OCI-LY7 (cell line): ENCODE results near the gene HEY2. TPM values are rescaled to one million over a fixed set of nuclear protein-coding genes. Genes with fewer than 3 reads are reported as not detected.

Experiments
- BruUV-seq: library from RNA; stranded (reverse); fragments of 400-500 nt; replicated peaks from 2 replicates; lab custom pipeline; 2021; lab: Mats Ljungman, UMichigan
- CTCF ChIA-PET: fragments of 300-600 bp; sonication (Branson Sonifier 250); formaldehyde crosslinking; loops from one replicate; lab custom pipeline; 2022; ENCODE audit warnings: antibody characterized with exemption; ENCODE audit not compliant: unreplicated experiment; lab: Charles Lee
- POLR2A ChIA-PET: fragments of 300-600 bp; sonication (Branson Sonifier 250); formaldehyde crosslinking; loops from one replicate; lab custom pipeline; 2022; ENCODE audit warnings: antibody characterized with exemption; lab: Charles Lee
- DNase-seq: peaks from one replicate; pipeline ENCODE4 v3.0.0-alpha.2; 2015; ENCODE audit warnings: low spot score
- H2AFZ ChIP-seq: fragments of 200-600 bp; sonication (generic), shearing (Covaris generic); 2 replicates; pipeline ENCODE4 v1.6.1; 2014; ENCODE audit warnings: mild to moderate bottlenecking, antibody characterized with exemption, low read length, moderate library complexity
- H3K27ac ChIP-seq: fragments of 200-600 bp; sonication (generic); 2 replicates; pipeline ENCODE4 v1.5.1; 2014; ENCODE audit warnings: mixed run types, low read depth, mild to moderate bottlenecking, moderate library complexity, low read length, inconsistent platforms; ENCODE audit not compliant: poor library complexity, severe bottlenecking
- H3K36me3 ChIP-seq: fragments of 200-600 bp; sonication (generic); 2 replicates; pipeline ENCODE4 v1.6.1; 2014; ENCODE audit warnings: mild to moderate bottlenecking, antibody characterized with exemption, low read length, moderate library complexity, mixed read lengths; ENCODE audit not compliant: insufficient read depth
- H3K4me1 ChIP-seq: fragments of 200-600 bp; sonication (generic); 2 replicates; pipeline ENCODE4 v1.5.1; 2014; ENCODE audit warnings: mild to moderate bottlenecking, low read length; ENCODE audit not compliant: insufficient read depth, poor library complexity, severe bottlenecking
- H3K4me2 ChIP-seq: fragments of 200-600 bp; sonication (generic); 2 replicates; pipeline ENCODE4 v1.6.1; 2014; ENCODE audit warnings: mild to moderate bottlenecking, low read length
- H3K4me3 ChIP-seq: fragments of 200-600 bp; sonication (generic); 2 replicates; pipeline ENCODE4 v1.5.1; 2014; ENCODE audit warnings: mild to moderate bottlenecking, low read depth, low read length; ENCODE audit not compliant: poor library complexity, severe bottlenecking
- H3K79me2 ChIP-seq: fragments of 200-600 bp; sonication (generic); 2 replicates; pipeline ENCODE4 v1.6.1; 2016; ENCODE audit warnings: low read depth, mild to moderate bottlenecking, low read length, moderate library complexity, mixed read lengths; ENCODE audit not compliant: insufficient read depth
- H3K9me2 ChIP-seq: fragments of 200-600 bp; sonication (generic); 2 replicates; pipeline ENCODE4 v1.6.1; 2016; ENCODE audit warnings: mild to moderate bottlenecking, low read length, mixed read lengths; ENCODE audit not compliant: insufficient read depth
- H3K9me3 ChIP-seq: fragments of 200-600 bp; sonication (generic); 2 replicates; pipeline ENCODE4 v1.6.1; 2014; ENCODE audit warnings: mild to moderate bottlenecking, mixed run types, low read length, mixed read lengths
- H4K20me1 ChIP-seq: fragments of 200-600 bp; sonication (generic); 2 replicates; pipeline ENCODE4 v1.6.1; 2014; ENCODE audit warnings: mild to moderate bottlenecking, antibody characterized with exemption, low read length, moderate library complexity, mixed read lengths; ENCODE audit not compliant: insufficient read depth
- EZH2phosphoT487 ChIP-seq: fragments of 200-600 bp; sonication (generic); IDR thresholded peaks from 2 replicates; pipeline ENCODE4 v1.6.1; 2018; ENCODE audit warnings: low read depth, borderline replicate concordance, mild to moderate bottlenecking, mixed run types, antibody characterized with exemption, low read length, moderate library complexity, mixed read lengths
- intact Hi-C: fragments of 100-400 bp; cut with micrococcal nuclease; formaldehyde crosslinking; loops from one replicate; pipeline ENCODE4 v1.10.0; 2022; ENCODE audit not compliant: unreplicated experiment
- total RNA-seq, 2 experiments: library from RNA; depleted of rRNA in 1 of 2; stranded (reverse); fragments of >200 nt in 1 of 2; shearing (Covaris generic) in 1 of 2; gene quantifications; 2 replicates each; pipeline ENCODE4 v1.2.3, GENCODE V29; 2014 to 2022
- TF ChIP-seq, protein P1 (sequence below): fragments of 200-600 bp; sonication (generic); conservative IDR thresholded peaks from 2 replicates; pipeline ENCODE4 v1.5.1; 2014; ENCODE audit warnings: mild to moderate bottlenecking, antibody characterized with exemption, low read length, moderate library complexity, mixed read lengths

Gene HEY2
- total RNA-seq, 2 experiments from 2014 or later, result 0.32 to 1.3 TPM

DNA sequence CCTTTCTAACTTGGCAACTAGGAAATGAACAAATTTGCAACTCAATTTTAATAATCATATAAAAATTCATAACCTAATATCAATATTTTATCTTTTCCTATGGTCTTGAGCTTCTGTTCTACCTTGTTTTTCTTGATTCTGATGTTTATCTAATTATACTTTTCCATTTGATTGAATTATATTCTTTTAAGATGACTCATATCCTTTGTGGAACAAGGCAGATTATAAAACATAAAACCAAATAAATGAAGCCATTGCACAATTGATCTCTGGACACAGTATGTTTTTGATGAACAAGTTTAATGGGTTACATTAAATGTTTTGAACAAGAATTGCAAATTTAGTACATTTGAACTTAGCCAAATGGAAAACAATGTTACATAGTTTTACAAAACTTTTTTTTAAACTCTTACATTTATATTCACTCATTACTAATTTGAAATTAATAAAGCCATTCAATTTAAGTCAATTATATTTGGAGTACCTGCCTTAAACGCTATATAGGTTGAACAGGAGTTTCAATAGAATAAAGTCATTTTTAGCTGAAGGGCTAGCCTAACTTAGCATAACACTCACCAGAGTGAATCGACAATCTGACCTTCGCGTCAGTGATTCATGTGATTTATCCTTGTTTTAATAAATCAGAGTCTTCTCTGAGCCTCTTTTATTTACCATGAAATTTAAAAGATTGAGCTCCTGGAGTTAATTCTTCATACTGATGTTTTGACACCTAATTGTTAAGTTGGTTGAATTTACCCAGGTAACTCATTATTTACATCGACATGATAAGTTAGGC is 45.1 kb downstream of the HEY2 start:
- POLR2A ChIA-PET, result interaction anchor here (0.7 to 8.5 kb wide), 10 partner anchors 10 to 162 kb away, joined by 3 to 106 read pairs (median 6); partner anchors contain the start of gene HINT3
- Histone ChIP-seq H3K4me3 (no peak overlapping the region), H3K4me2 (peak overlapping the region; percentile 96)

DNA sequence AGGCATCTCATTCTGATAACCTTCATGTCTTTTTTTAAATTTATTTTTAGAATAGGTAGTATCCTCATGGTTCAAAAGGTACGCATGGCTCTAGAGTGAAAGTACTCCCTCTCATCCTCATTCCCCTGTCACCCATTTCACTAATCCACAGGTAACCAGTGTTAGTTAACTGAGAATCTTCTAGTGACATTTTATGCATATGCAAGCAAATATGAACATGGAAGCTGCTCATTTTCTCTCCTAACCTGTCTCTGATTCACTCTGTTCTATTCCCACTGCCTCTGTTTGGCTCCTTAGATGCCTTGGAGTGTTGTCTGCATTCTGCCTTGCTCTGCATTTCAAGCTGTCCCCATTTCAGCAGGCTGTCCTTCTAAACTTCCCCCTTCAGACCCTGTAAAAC is 45.9 kb downstream of the HEY2 start:
- H2AFZ ChIP-seq, result no peak overlapping the region
- ChIA-PET POLR2A (interaction anchor here (0.7 to 8.5 kb wide), 11 partner anchors 9 to 234 kb away, joined by 3 to 106 read pairs (median 8); partner anchors contain the start of gene HINT3), CTCF (interaction anchor here (1.4 kb wide), 1 partner anchor 449 kb away, joined by 3 read pairs; no protein-coding TSS in a partner anchor)
- no peaks in the 10 kb centered on the region for H3K9me3 ChIP-seq
- H3K9me2 ChIP-seq, result no peaks in the 10 kb centered on the region
- TF ChIP-seq, protein P1, sequence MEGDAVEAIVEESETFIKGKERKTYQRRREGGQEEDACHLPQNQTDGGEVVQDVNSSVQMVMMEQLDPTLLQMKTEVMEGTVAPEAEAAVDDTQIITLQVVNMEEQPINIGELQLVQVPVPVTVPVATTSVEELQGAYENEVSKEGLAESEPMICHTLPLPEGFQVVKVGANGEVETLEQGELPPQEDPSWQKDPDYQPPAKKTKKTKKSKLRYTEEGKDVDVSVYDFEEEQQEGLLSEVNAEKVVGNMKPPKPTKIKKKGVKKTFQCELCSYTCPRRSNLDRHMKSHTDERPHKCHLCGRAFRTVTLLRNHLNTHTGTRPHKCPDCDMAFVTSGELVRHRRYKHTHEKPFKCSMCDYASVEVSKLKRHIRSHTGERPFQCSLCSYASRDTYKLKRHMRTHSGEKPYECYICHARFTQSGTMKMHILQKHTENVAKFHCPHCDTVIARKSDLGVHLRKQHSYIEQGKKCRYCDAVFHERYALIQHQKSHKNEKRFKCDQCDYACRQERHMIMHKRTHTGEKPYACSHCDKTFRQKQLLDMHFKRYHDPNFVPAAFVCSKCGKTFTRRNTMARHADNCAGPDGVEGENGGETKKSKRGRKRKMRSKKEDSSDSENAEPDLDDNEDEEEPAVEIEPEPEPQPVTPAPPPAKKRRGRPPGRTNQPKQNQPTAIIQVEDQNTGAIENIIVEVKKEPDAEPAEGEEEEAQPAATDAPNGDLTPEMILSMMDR, result no peak
- no peak for TF ChIP-seq EZH2phosphoT487
- no TSS peak for BruUV-seq
- H3K27ac ChIP-seq, result peak overlapping the region; percentile 97
- intact Hi-C loops, result loop anchor here (10.0 kb wide), 1 partner anchor 1550 kb away; the partner anchor contains the start of gene ECHDC1
- peak overlapping the region; percentile 96 for H3K4me2 ChIP-seq
- no peak overlapping the region for H3K4me3 ChIP-seq
- H4K20me1 ChIP-seq, result no peaks in the 10 kb centered on the region; the same call in 1 of the 2 replicates
- no peak for DNase-seq
- peaks cover 7% of the 10 kb centered on the region; the same call in 1 of the 2 replicates for H3K36me3 ChIP-seq
- H3K79me2 ChIP-seq, result peaks cover 90% of the 10 kb centered on the region
- peaks cover 82% of the 10 kb centered on the region for H3K4me1 ChIP-seq

More for the DNA sequence above, 45.1 kb downstream of the HEY2 start:
- Histone ChIP-seq H3K27ac (peak overlapping the region; percentile 97), H3K9me2 (no peaks in the 10 kb centered on the region), H3K36me3 (peaks cover 7% of the 10 kb centered on the region; the same call in 1 of the 2 replicates), H3K79me2 (peaks cover 82% of the 10 kb centered on the region), H2AFZ (no peak overlapping the region; the same call in 1 of the 2 replicates), H3K9me3 (no peaks in the 10 kb centered on the region), H3K4me1 (peaks cover 81% of the 10 kb centered on the region), H4K20me1 (no peaks in the 10 kb centered on the region; the same call in 1 of the 2 replicates)
- BruUV-seq, result no TSS peak
- intact Hi-C loops, result loop anchor here (5.0 to 10.0 kb wide), 3 partner anchors 63 to 1550 kb away; partner anchors contain the start of gene ECHDC1
- DNase-seq, result no peak
- CTCF ChIA-PET, result interaction anchor here (1.8 kb wide), 1 partner anchor 13 kb away, joined by 10 read pairs; no protein-coding TSS in a partner anchor
- no peak for TF ChIP-seq EZH2phosphoT487
- TF ChIP-seq, protein P1, result no peak
